ENCODE measurements around the gene LEPROT.

LEPROT gene

DNA sequence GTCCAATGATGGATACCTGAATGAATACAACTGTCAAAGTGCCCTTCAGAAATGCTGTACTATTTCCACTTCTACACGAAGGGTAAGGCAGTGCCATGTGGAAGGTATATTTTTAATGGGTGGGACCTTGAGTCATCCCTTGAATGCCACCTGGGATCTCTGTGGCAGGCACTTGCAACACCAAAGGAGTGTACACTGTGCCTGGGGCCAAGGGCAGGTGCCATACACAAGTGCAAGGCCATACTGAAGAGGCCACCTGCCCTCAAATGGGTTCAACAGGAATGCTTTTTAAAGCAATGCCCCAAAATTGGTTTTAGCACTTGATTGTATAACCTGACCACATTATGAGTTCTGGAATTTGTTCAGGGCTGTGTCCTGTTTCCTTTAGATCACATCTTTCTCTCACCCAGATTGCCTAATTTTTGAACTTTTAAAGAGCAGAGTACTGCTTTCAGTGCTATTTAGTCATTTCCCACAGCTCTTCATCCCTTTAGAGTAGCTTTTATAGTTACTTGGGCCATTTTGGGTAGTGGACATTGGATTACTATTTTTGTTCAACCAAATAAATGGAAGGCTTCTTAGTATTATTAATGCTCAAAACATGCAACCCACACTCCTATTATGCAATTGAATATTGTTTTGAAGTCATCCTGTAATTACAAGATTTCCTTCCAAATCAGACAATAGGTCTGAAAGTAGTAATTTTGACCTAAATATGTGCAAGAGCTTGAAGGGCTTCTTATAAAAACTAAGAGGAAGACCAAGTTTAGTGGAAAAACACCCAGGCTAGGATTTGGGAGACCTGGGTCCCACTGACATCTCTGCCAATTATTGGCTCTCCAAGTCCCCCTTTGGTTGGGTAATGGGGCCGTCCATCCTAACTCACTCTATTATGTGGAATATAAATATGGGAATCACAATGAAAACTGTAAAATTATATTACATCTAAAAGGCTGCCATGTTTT, 57.2 kb downstream of the LEPROT start:
- DNase-seq (ENCODE audit: low spot score) = no peak

DNA sequence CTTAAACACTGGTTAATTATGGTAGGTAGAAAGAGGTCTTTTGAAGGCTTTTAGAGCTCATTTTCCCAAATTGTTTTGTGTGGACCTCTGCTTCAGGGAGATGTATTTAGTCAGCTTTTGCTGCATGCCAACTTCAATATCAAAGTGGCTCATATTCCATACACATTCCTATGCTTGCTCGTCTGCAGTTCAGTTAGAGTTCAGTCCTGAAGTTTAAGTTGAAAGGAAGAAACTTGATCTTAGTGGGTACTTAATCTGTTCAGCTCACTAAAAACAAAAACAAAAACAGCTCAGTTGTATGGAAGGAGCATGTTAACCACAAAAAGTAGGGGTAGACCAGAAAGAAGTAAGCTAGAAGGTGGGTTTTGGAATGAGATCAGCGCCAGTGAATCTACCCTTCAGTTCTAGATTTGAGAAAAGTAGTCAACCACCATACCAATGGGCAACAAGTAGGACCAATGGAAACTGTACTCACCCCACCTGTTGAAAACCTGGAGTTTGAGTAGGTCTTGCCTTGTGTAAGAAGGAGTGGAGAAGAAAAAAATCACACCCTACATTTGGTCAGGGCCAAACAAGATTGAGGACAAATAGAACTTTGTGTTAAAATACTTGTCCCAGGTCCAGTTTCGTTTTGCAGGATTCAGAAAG, 58.0 kb downstream of the LEPROT start:
- DNase-seq (ENCODE audit: low spot score) = no peak

DNA sequence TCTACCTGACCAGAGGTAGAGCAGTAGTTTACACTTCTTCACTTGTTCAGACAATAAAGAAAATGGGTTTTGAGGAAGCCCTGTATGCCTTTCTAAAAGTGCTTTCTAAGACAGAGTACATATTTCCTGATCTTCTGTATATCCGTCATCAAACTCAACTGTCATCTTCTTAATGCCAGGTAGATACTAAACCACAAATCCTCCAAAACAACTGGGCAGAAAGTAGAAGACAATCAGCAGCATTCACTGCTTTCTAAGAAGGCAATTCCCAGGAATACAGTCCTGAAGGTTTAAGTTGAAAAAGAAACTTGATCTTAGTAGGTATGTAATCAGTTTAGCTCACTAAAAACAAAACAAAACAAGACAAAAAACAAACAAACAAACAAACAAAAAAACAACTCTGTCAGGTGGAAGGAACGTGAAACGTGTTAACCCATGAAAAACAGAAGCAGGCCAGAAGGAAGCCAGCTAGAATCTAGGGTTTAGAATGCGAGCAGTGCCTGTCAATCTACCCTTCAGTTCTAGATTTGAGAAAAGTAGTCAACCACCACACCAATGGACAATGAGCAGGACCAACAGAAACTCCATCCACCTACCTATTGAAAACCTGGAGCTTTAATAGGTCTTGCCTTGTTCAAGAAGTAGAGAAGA, 59.2 kb downstream of the LEPROT start:
- DNase-seq (ENCODE audit: low spot score) = no peak

DNA sequence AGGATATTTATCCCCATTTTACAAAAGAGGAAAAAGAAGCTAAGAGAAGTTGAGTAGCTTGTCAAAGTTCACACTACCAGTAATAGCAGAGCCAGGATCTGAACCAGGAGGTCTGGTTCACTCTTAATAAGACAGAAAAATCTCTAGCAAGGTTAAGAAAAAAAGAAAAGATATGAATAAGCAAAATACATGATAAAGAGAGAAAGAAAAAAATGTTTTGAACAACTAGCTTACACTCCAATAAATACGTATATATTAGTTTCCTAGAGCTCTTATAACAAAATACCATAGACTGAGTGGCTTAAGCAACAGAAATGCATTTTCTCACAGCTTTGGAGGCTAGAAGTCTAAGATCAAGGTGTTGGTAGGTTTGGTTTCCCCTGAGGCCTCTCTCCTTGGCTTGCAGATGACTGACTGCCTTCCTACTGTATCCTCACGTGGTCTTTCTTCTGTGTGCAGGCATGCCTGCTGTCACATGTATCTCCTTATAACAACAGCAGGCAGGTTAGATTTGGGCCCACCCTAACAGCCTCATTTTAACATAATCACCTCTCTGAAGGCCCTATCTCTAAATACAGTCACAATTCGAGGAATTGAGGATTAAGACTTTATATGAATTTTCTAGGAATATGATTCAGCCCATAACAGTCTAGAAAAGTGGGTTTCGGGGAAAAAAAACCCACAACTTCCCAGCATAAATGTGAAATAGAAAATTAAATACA, 60.4 kb downstream of the LEPROT start:
- DNase-seq (ENCODE audit: low spot score) = no peak

DNA sequence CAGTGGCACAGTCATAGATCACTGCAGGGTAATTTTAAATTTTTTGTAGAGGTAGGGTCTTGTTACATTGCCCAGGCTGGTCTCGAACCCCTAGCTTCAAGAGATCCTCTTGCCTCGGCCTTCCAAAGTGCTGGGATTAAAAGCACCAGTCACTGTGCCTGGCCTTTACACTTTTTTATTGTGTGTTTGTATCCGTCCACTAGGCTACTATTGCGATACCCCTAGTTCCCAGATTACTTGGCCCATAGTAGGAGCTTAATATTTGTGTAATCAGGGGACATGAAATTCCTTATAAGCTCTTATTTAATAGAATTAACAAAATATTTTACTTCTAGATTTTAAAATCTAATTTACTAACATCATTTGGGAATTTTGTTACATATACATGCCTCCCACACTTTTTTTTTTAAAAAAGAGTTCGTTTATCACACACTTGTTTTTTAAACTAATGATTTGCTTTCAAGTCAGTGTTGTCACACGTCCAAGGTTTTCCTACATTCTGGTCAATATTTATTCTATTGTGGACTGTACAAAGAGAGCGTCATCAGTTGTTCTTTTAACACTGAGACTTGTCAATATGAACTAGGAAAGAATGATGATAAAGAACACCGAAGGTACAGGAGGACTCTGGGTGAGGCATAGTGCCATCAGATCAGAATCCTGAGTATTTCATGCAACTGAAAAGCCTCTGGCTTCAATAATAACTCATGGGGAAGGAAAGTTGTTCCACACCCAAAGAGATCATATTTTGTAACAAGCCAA, 63.7 kb downstream of the LEPROT start:
- no peak for DNase-seq (ENCODE audit: low spot score)

Measured in cerebellar cortex (tissue), 1 donor.